PC-9 (cell line): Measurements from ENCODE around the gene SLC7A9. TPM values are rescaled to one million over a fixed set of nuclear protein-coding genes. Genes with fewer than 3 reads are reported as not detected.

ENCODE experiments used
- BruUV-seq: library from RNA; stranded (reverse); fragments of 400-500 nt; replicated peaks from 2 replicates; lab custom pipeline; 2021; lab: Mats Ljungman, UMichigan
- CTCF ChIA-PET: fragments of 300-600 bp; sonication (Branson Sonifier 250); formaldehyde crosslinking; loops from one replicate; lab custom pipeline; 2022; ENCODE audit warnings: antibody characterized with exemption; lab: Charles Lee
- POLR2A ChIA-PET: fragments of 300-600 bp; sonication (Branson Sonifier 250); formaldehyde crosslinking; loops from one replicate; lab custom pipeline; 2022; ENCODE audit warnings: antibody characterized with exemption; ENCODE audit not compliant: unreplicated experiment; lab: Charles Lee
- DNase-seq, 2 experiments: peaks; one replicate each; pipeline versions ENCODE4 v3.0.0 to v3.0.0-alpha.2; 2015 to 2022; ENCODE audit warnings: mixed read lengths in 1 of 2
- H2AFZ ChIP-seq: fragments of 200-600 bp; sonication (generic); 2 replicates; pipeline ENCODE4 v1.8.1; 2017; ENCODE audit warnings: antibody characterized with exemption
- H3F3A ChIP-seq: fragments of 200-600 bp; sonication (generic); 2 replicates; pipeline ENCODE4 v1.8.1; 2017; ENCODE audit warnings: antibody characterized with exemption, mild to moderate bottlenecking, low read depth; ENCODE audit not compliant: insufficient read depth
- H3K27ac ChIP-seq: fragments of 200-600 bp; sonication (generic); 2 replicates; pipeline ENCODE4 v1.6.1; 2016; ENCODE audit warnings: mixed run types
- H3K27me3 ChIP-seq: fragments of 200-600 bp; sonication (generic); 2 replicates; pipeline ENCODE4 v1.6.1; 2016; ENCODE audit warnings: low read depth, mixed run types; ENCODE audit not compliant: insufficient read depth
- H3K36me3 ChIP-seq: fragments of 200-600 bp; sonication (generic); 2 replicates; pipeline ENCODE4 v1.6.1; 2016; ENCODE audit warnings: low read depth, mixed run types
- H3K4me1 ChIP-seq: fragments of 200-600 bp; sonication (generic); replicated peaks from 2 replicates; pipeline ENCODE4 v1.6.1; 2016; ENCODE audit warnings: mixed run types; ENCODE audit not compliant: insufficient read depth
- H3K4me2 ChIP-seq: fragments of 200-600 bp; sonication (generic); 2 replicates; pipeline ENCODE4 v1.6.1; 2017; ENCODE audit warnings: mixed run types
- H3K4me3 ChIP-seq: fragments of 200-600 bp; sonication (generic); 2 replicates; pipeline ENCODE4 v1.6.1; 2016; ENCODE audit warnings: mixed run types
- H3K79me2 ChIP-seq: fragments of 200-600 bp; sonication (generic); 2 replicates; pipeline ENCODE4 v1.6.1; 2017; ENCODE audit warnings: low read depth, mixed run types
- H3K9me2 ChIP-seq: fragments of 200-600 bp; sonication (generic); 2 replicates; pipeline ENCODE4 v1.8.1; 2017; ENCODE audit warnings: mild to moderate bottlenecking; ENCODE audit not compliant: insufficient read depth
- H3K9me3 ChIP-seq: fragments of 200-600 bp; sonication (generic); 2 replicates; pipeline ENCODE4 v1.8.1; 2016; ENCODE audit warnings: low read depth; ENCODE audit not compliant: insufficient read depth
- H4K20me1 ChIP-seq: fragments of 200-600 bp; sonication (generic); 2 replicates; pipeline ENCODE4 v1.8.1; 2017; ENCODE audit not compliant: insufficient read depth
- CTCF ChIP-seq: fragments of 200-600 bp; sonication (generic); conservative IDR thresholded peaks from 2 replicates; pipeline ENCODE4 v1.6.1; 2017; ENCODE audit warnings: mixed run types, antibody characterized with exemption, mild to moderate bottlenecking, moderate library complexity
- EZH2 ChIP-seq: fragments of 200-600 bp; sonication (generic); IDR thresholded peaks from 2 replicates; pipeline ENCODE4 v1.8.0; 2017; ENCODE audit warnings: antibody characterized with exemption, low read depth
- intact Hi-C: fragments of 100-400 bp; cut with micrococcal nuclease; formaldehyde crosslinking; loops from one replicate; pipeline ENCODE4 v1.10.0; 2022; ENCODE audit not compliant: unreplicated experiment
- total RNA-seq: library from RNA; stranded (reverse); gene quantifications from 2 replicates; pipeline ENCODE4 v1.2.3, GENCODE V29; 2021

The SLC7A9 gene
- total RNA-seq, 1 experiment from 2014 or later: 0.33 TPM

- Histone ChIP-seq H2AFZ (no peak overlapping the region), H3K79me2 (no peaks in the 10 kb centered on the region), H3K9me2 (no peaks in the 10 kb centered on the region), H3K4me1 (no peaks in the 10 kb centered on the region), H3K4me3 (no peak overlapping the region), H3K27me3 (no peaks in the 10 kb centered on the region), H3K4me2 (no peak overlapping the region), H3K27ac (no peak overlapping the region), H3K36me3 (no peaks in the 10 kb centered on the region), H4K20me1 (no peaks in the 10 kb centered on the region), H3K9me3 (no peaks in the 10 kb centered on the region), H3F3A (no peaks in the 10 kb centered on the region)
- TF ChIP-seq EZH2 (no peak), CTCF (no peak)
- intact Hi-C loops: no loop called here
- BruUV-seq: no TSS peak
- ChIA-PET CTCF (no interaction called here), POLR2A (no interaction called here)
- no peak for DNase-seq
Measured at GRCh38 chr19:32880622-32881021, 11.1 kb upstream of the SLC7A9 start.

GRCh38 chr19:32879741-32880140 is 10.2 kb upstream of the SLC7A9 start:
- Histone ChIP-seq H3K9me2 (no peaks in the 10 kb centered on the region), H2AFZ (no peak overlapping the region), H3F3A (no peaks in the 10 kb centered on the region), H3K27ac (no peak overlapping the region), H3K4me2 (no peak overlapping the region), H4K20me1 (no peaks in the 10 kb centered on the region), H3K4me1 (no peaks in the 10 kb centered on the region), H3K9me3 (no peaks in the 10 kb centered on the region), H3K4me3 (no peak overlapping the region), H3K27me3 (no peaks in the 10 kb centered on the region), H3K79me2 (no peaks in the 10 kb centered on the region), H3K36me3 (no peaks in the 10 kb centered on the region)
- CTCF ChIA-PET: no interaction called here
- POLR2A ChIA-PET: no interaction called here
- intact Hi-C loops: no loop called here
- BruUV-seq: no TSS peak
- TF ChIP-seq EZH2: no peak
- no peak for TF ChIP-seq CTCF
- DNase-seq: no peak

GRCh38 chr19:32878988-32879387 is 9.4 kb upstream of the SLC7A9 start:
- Histone ChIP-seq H3K4me3 (no peak overlapping the region), H3K9me3 (no peaks in the 10 kb centered on the region), H4K20me1 (no peaks in the 10 kb centered on the region), H3K27ac (no peak overlapping the region), H3K4me1 (no peaks in the 10 kb centered on the region), H3K27me3 (no peaks in the 10 kb centered on the region), H3K9me2 (no peaks in the 10 kb centered on the region), H3F3A (no peaks in the 10 kb centered on the region), H3K79me2 (no peaks in the 10 kb centered on the region), H3K4me2 (no peak overlapping the region), H2AFZ (no peak overlapping the region), H3K36me3 (no peaks in the 10 kb centered on the region)
- no peak for TF ChIP-seq EZH2
- TF ChIP-seq CTCF: no peak
- intact Hi-C loops: no loop called here
- no TSS peak for BruUV-seq
- POLR2A ChIA-PET: no interaction called here
- CTCF ChIA-PET: interaction anchor here (0.6 kb wide), 1 partner anchor 78 kb away, joined by 4 read pairs; no protein-coding TSS in a partner anchor
- DNase-seq: no peak
